CD8-positive, alpha-beta memory T cell (primary cell): ENCODE results near the gene ZNF469. TPM values are rescaled to one million over a fixed set of nuclear protein-coding genes. Genes with fewer than 3 reads are reported as not detected.
A peak's percentile ranks its signal among the peaks of the same experiment; 100 is the strongest.

Source experiments
- CTCF ChIA-PET: fragments of 350-600 bp; sonication (Branson Sonifier 250); formaldehyde crosslinking; loops from one replicate; lab custom pipeline; 2021; ENCODE audit warnings: antibody characterized with exemption; lab: Charles Lee
- POLR2A ChIA-PET: fragments of 350-600 bp; sonication (Branson Sonifier 250); formaldehyde crosslinking; loops from one replicate; lab custom pipeline; 2021; ENCODE audit warnings: antibody characterized with exemption; lab: Charles Lee
- DNase-seq, 5 donors: peaks; one replicate each; pipeline versions ENCODE4 v3.0.0 to v3.0.0-alpha.2; 2020 to 2022; ENCODE audit warnings: mixed read lengths in 1 of 5
- H3K27ac ChIP-seq: one replicate; pipeline ENCODE4 v1.7.0; 2013; ENCODE audit warnings: low read depth, mild to moderate bottlenecking, low read length, moderate library complexity
- H3K27me3 ChIP-seq: 2 replicates; pipeline ENCODE4 v1.7.0; 2013; ENCODE audit warnings: low read length, mild to moderate bottlenecking; ENCODE audit not compliant: insufficient read depth, poor library complexity, severe bottlenecking
- H3K36me3 ChIP-seq: 2 replicates; pipeline ENCODE4 v1.7.0; 2013; ENCODE audit warnings: mild to moderate bottlenecking, low read length, moderate library complexity; ENCODE audit not compliant: insufficient read depth
- H3K4me1 ChIP-seq: 2 replicates; pipeline ENCODE4 v1.7.0; 2013; ENCODE audit warnings: mild to moderate bottlenecking, low read length, moderate library complexity; ENCODE audit not compliant: insufficient read depth
- H3K4me3 ChIP-seq: 2 replicates; pipeline ENCODE4 v1.7.0; 2013; ENCODE audit warnings: mild to moderate bottlenecking, low read length
- H3K9me3 ChIP-seq: 2 replicates; pipeline ENCODE4 v1.7.0; 2013; ENCODE audit warnings: mild to moderate bottlenecking, low read length
- H3K27ac Mint-ChIP-seq, 8 donors: one replicate each; pipeline ENCODE4 v1.8.0; 2020 to 2021; ENCODE audit warnings: mixed read lengths in 8 of 8, mild to moderate bottlenecking in 6 of 8, inconsistent platforms in 3 of 8, moderate library complexity in 3 of 8
- H3K27me3 Mint-ChIP-seq, 2 donors: one replicate each; pipeline ENCODE4 v1.8.0; 2020 to 2021; ENCODE audit warnings: mixed read lengths in 2 of 2, mild to moderate bottlenecking in 1 of 2, moderate library complexity in 1 of 2
- H3K36me3 Mint-ChIP-seq, 3 donors: one replicate each; pipeline ENCODE4 v1.8.0; 2020 to 2021; ENCODE audit warnings: mixed read lengths in 3 of 3, inconsistent platforms in 1 of 3, mild to moderate bottlenecking in 1 of 3
- H3K4me1 Mint-ChIP-seq, 3 donors: one replicate each; pipeline ENCODE4 v1.8.0; 2020 to 2021; ENCODE audit warnings: mixed read lengths in 3 of 3, inconsistent platforms in 1 of 3, mild to moderate bottlenecking in 1 of 3
- H3K4me3 Mint-ChIP-seq, 7 donors: one replicate each; pipeline ENCODE4 v1.8.0; 2020 to 2021; ENCODE audit warnings: mixed read lengths in 7 of 7, mild to moderate bottlenecking in 6 of 7, moderate library complexity in 4 of 7, inconsistent platforms in 2 of 7
- H3K9me3 Mint-ChIP-seq, 5 donors: one replicate each; pipeline ENCODE4 v1.8.0; 2020 to 2022; ENCODE audit warnings: mixed read lengths in 5 of 5, mild to moderate bottlenecking in 3 of 5, moderate library complexity in 2 of 5, inconsistent platforms in 1 of 5
- polyA plus RNA-seq: library from polyadenylated mRNA; unstranded; fragments of 300-500 nt; fragmentation: Illumina TruSeq; gene quantifications from one replicate; pipeline ENCODE4 v1.2.3, GENCODE V29; 2021
- total RNA-seq, 2 experiments: library from RNA; stranded (reverse); gene quantifications; one replicate each; pipeline ENCODE4 v1.2.3, GENCODE V29; 2021

ZNF469 gene
- total and polyA plus RNA-seq, 3 experiments from 2014 or later: 0.23 to 1.7 (median 1.5) TPM

GRCh38 chr16:88368994-88369393 is 13.8 kb upstream of the ZNF469 start:
- ChIA-PET POLR2A (no interaction called here), CTCF (no interaction called here)
- Mint-ChIP-seq H3K4me1 (no peaks in the 10 kb centered on the region), H3K27me3 (peaks cover 14 to 15% of the 10 kb centered on the region in 2 donors), H3K4me3 (no peak overlapping the region), H3K36me3 (peaks cover 0 to under 1% (median 0%) of the 10 kb centered on the region in 3 donors), H3K9me3 (peaks cover 0 to 2% (median 0%) of the 10 kb centered on the region in 5 donors), H3K27ac (no peak overlapping the region)
- H3K4me1 ChIP-seq: no peaks in the 10 kb centered on the region
- peak in 1 of 5 donors; percentile 9 for DNase-seq
- H3K27ac ChIP-seq: no peak overlapping the region
- H3K9me3 ChIP-seq: peaks cover 3% of the 10 kb centered on the region
- no peak overlapping the region for H3K4me3 ChIP-seq
- H3K27me3 ChIP-seq: no peaks in the 10 kb centered on the region
- H3K36me3 ChIP-seq: no peaks in the 10 kb centered on the region

- H3K9me3 ChIP-seq: peaks cover 3% of the 10 kb centered on the region
- peaks cover 0 to under 1% (median 0%) of the 10 kb centered on the region in 5 donors for H3K9me3 Mint-ChIP-seq
- H3K36me3 Mint-ChIP-seq: peaks cover 0 to 4% (median 0%) of the 10 kb centered on the region in 3 donors
- peak in 1 of 5 donors; percentile 24 for DNase-seq
- no peak overlapping the region for H3K4me3 Mint-ChIP-seq
- ChIA-PET POLR2A (no interaction called here), CTCF (no interaction called here)
- H3K27me3 ChIP-seq: no peaks in the 10 kb centered on the region
- H3K27ac ChIP-seq: no peak overlapping the region
- peak overlapping the region in 1 of 8 donors; percentile 39 for H3K27ac Mint-ChIP-seq
- H3K36me3 ChIP-seq: no peaks in the 10 kb centered on the region
- no peak overlapping the region for H3K4me3 ChIP-seq
- H3K4me1 ChIP-seq: no peaks in the 10 kb centered on the region
- no peaks in the 10 kb centered on the region for H3K4me1 Mint-ChIP-seq
- H3K27me3 Mint-ChIP-seq: peaks cover 13 to 14% of the 10 kb centered on the region in 2 donors
Observed at GRCh38 chr16:88369447-88370008, 13.2 kb upstream of the ZNF469 start.

- Mint-ChIP-seq H3K36me3 (peaks cover 0 to 4% (median 0%) of the 10 kb centered on the region in 3 donors), H3K27me3 (peaks cover 9 to 10% of the 10 kb centered on the region in 2 donors), H3K4me3 (no peak overlapping the region), H3K4me1 (no peaks in the 10 kb centered on the region), H3K27ac (no peak overlapping the region), H3K9me3 (no peaks in the 10 kb centered on the region)
- ChIA-PET POLR2A (no interaction called here), CTCF (no interaction called here)
- Histone ChIP-seq H3K36me3 (no peaks in the 10 kb centered on the region), H3K27ac (no peak overlapping the region), H3K9me3 (peaks cover 3% of the 10 kb centered on the region), H3K27me3 (no peaks in the 10 kb centered on the region), H3K4me3 (no peak overlapping the region), H3K4me1 (no peaks in the 10 kb centered on the region)
- peak in 1 of 5 donors; percentile 12 for DNase-seq
Observed at GRCh38 chr16:88370365-88370764, 12.4 kb upstream of the ZNF469 start.

DNA sequence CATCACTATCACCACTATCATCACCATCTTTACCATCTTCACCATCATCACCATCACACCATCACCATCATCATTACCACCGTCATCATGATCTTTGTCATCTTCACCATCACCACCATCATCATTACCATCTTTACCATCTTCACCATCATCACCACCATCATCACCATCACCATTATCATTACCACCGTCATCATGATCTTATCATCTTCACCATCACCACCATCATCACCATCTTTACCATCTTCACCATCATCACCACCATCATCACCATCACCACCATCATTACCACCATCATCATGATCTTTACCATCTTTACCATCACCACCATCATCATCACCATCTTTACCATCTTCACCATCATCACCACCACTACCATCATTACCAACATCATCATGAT is 10.2 kb upstream of the ZNF469 start:
- CTCF ChIA-PET: no interaction called here

DNA sequence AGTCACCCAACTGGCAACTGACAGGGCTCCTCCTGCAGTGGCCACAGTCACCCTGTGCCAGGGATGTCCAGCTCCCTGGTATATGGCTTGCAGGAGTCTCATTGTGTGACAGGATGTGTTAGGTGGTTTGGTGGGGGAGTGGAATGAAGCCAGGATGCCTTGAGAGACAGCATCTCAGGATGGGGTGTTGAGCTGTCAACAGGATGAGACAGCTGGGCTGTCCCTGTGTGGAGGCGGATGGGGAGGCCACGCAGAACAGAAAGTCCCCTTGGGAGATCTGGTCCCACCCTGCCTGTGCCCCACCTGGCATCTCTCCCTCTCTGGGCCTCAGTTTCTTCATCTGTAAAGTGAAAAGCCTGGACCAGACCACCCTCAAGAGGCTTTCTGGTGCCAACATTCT is 9.5 kb upstream of the ZNF469 start:
- POLR2A ChIA-PET: no interaction called here
- no peaks in the 10 kb centered on the region for H3K36me3 ChIP-seq
- no peak overlapping the region for H3K4me3 ChIP-seq
- Mint-ChIP-seq H3K36me3 (peaks cover 0 to 4% (median 0%) of the 10 kb centered on the region in 3 donors), H3K27me3 (peaks cover 11 to 12% of the 10 kb centered on the region in 2 donors), H3K4me1 (no peaks in the 10 kb centered on the region), H3K4me3 (no peak overlapping the region), H3K9me3 (no peaks in the 10 kb centered on the region), H3K27ac (no peak overlapping the region)
- H3K9me3 ChIP-seq: peaks cover 3% of the 10 kb centered on the region
- DNase-seq: peak in 1 of 5 donors; percentile 18
- no peaks in the 10 kb centered on the region for H3K4me1 ChIP-seq
- CTCF ChIA-PET: no interaction called here
- no peak overlapping the region for H3K27ac ChIP-seq
- H3K27me3 ChIP-seq: no peaks in the 10 kb centered on the region

More for the DNA sequence above, 10.2 kb upstream of the ZNF469 start:
- Histone ChIP-seq H3K36me3 (no peaks in the 10 kb centered on the region), H3K9me3 (peaks cover 3% of the 10 kb centered on the region), H3K27ac (no peak overlapping the region), H3K4me3 (no peak overlapping the region), H3K4me1 (no peaks in the 10 kb centered on the region), H3K27me3 (no peaks in the 10 kb centered on the region)
- Mint-ChIP-seq H3K27me3 (peaks cover 9 to 10% of the 10 kb centered on the region in 2 donors), H3K4me1 (no peaks in the 10 kb centered on the region), H3K27ac (no peak overlapping the region), H3K9me3 (no peaks in the 10 kb centered on the region), H3K4me3 (no peak overlapping the region), H3K36me3 (peaks cover 0 to 4% (median 0%) of the 10 kb centered on the region in 3 donors)
- no peak for DNase-seq
- POLR2A ChIA-PET: no interaction called here

GRCh38 chr16:88373927-88374492 is 8.7 kb upstream of the ZNF469 start:
- H3K27me3 Mint-ChIP-seq: peaks cover 8 to 11% of the 10 kb centered on the region in 2 donors
- Histone ChIP-seq H3K27ac (no peak overlapping the region), H3K4me1 (no peaks in the 10 kb centered on the region), H3K9me3 (peaks cover 3% of the 10 kb centered on the region), H3K4me3 (no peak overlapping the region), H3K36me3 (no peaks in the 10 kb centered on the region), H3K27me3 (no peaks in the 10 kb centered on the region)
- ChIA-PET CTCF (no interaction called here), POLR2A (no interaction called here)
- no peaks in the 10 kb centered on the region for H3K4me1 Mint-ChIP-seq
- H3K27ac Mint-ChIP-seq: no peak overlapping the region
- H3K9me3 Mint-ChIP-seq: no peaks in the 10 kb centered on the region
- DNase-seq: no peak
- peaks cover 0 to 4% (median 0%) of the 10 kb centered on the region in 3 donors for H3K36me3 Mint-ChIP-seq
- no peak overlapping the region for H3K4me3 Mint-ChIP-seq

- no peaks in the 10 kb centered on the region for H3K27me3 ChIP-seq
- H3K4me1 Mint-ChIP-seq: no peaks in the 10 kb centered on the region
- no peak overlapping the region for H3K4me3 Mint-ChIP-seq
- peaks cover 0 to 4% (median 0%) of the 10 kb centered on the region in 3 donors for H3K36me3 Mint-ChIP-seq
- ChIA-PET CTCF (no interaction called here), POLR2A (no interaction called here)
- H3K4me1 ChIP-seq: no peaks in the 10 kb centered on the region
- H3K36me3 ChIP-seq: no peaks in the 10 kb centered on the region
- H3K27ac Mint-ChIP-seq: no peak overlapping the region
- H3K4me3 ChIP-seq: no peak overlapping the region
- no peak overlapping the region for H3K27ac ChIP-seq
- no peaks in the 10 kb centered on the region for H3K9me3 Mint-ChIP-seq
- peaks cover 8 to 11% of the 10 kb centered on the region in 2 donors for H3K27me3 Mint-ChIP-seq
- H3K9me3 ChIP-seq: peaks cover 3% of the 10 kb centered on the region
- peak in 1 of 5 donors; percentile 14 for DNase-seq
Observed at GRCh38 chr16:88374736-88375135, 8.0 kb upstream of the ZNF469 start.

- POLR2A ChIA-PET: no interaction called here
- CTCF ChIA-PET: no interaction called here
- no peaks in the 10 kb centered on the region for H3K27me3 ChIP-seq
- Mint-ChIP-seq H3K27ac (peak overlapping the region in 1 of 8 donors; percentile 70), H3K36me3 (peaks cover 0 to 4% (median 0%) of the 10 kb centered on the region in 3 donors), H3K4me3 (no peak overlapping the region), H3K27me3 (peaks cover 5 to 11% of the 10 kb centered on the region in 2 donors), H3K9me3 (no peaks in the 10 kb centered on the region), H3K4me1 (no peaks in the 10 kb centered on the region)
- H3K9me3 ChIP-seq: peaks cover 3% of the 10 kb centered on the region
- no peaks in the 10 kb centered on the region for H3K36me3 ChIP-seq
- H3K4me3 ChIP-seq: no peak overlapping the region
- no peak overlapping the region for H3K27ac ChIP-seq
- H3K4me1 ChIP-seq: no peaks in the 10 kb centered on the region
- peak in 1 of 5 donors; percentile 32 for DNase-seq
Observed at GRCh38 chr16:88375236-88375975, 7.4 kb upstream of the ZNF469 start.
